ENCODE data around the gene PAQR5. TPM values are rescaled to one million over a fixed set of nuclear protein-coding genes. Genes with fewer than 3 reads are reported as not detected.

Gene PAQR5
- total and polyA plus RNA-seq, 2 donors (not counting 3 experiments of a cell fraction or from before 2014, with no cell fraction given) = 0.08 to 0.09 TPM

DNA sequence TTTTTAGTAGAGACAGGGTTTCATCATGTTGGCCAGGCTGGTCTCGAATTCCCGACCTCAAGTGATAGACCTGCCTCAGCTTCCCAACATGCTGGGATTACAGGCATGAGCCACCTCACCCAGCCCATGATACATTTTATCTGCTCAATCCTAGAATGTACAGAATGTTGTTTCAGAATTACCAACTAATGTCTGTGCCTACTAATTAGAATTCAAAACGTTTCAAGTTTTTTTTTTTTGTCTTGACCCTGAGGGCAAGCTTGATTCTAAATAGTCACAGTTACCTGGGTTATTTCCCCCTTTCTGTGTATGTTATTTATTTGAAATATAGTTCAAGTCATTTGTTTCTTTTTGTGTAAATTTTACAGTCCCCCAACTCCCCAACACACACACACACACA is 110.1 kb downstream of the PAQR5 start:
- H3K9me3 ChIP-seq (replicated peaks; ENCODE audit: control insufficient read depth, insufficient read depth, low read length) = no peaks in the 10 kb centered on the region
- no peak overlapping the region for H3K4me3 ChIP-seq (replicated peaks in 1 of 3; ENCODE audit: insufficient read depth in 1 of 3, low read depth in 1 of 3, low read length in 3 of 3)
- DNase-seq (ENCODE audit: low read depth, low spot score) (no peak), FAIRE-seq (no peak)
- TF ChIP-seq, protein P1, sequence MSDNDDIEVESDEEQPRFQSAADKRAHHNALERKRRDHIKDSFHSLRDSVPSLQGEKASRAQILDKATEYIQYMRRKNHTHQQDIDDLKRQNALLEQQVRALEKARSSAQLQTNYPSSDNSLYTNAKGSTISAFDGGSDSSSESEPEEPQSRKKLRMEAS (IDR thresholded peaks at IDR 0.05; ENCODE audit: insufficient read depth, insufficient read length) = no peak
- TF ChIP-seq EZH2 (IDR thresholded peaks at IDR 0.05; ENCODE audit: borderline replicate concordance, low read depth, low read length, severe bottlenecking) (no peak), POLR2AphosphoS5 (IDR thresholded peaks at IDR 0.05; ENCODE audit: insufficient read depth, low read depth, low read length) (no peak), JUN (IDR thresholded peaks at IDR 0.05; ENCODE audit: borderline replicate concordance, insufficient read depth, insufficient read length, low read depth) (no peak), POLR2A (IDR thresholded peaks at IDR 0.05; ENCODE audit: low read depth, low read length) (no peak), MYC (IDR thresholded peaks at IDR 0.05; ENCODE audit: low read depth, low read length) (no peak), FOS (IDR thresholded peaks at IDR 0.05; ENCODE audit: borderline replicate concordance, insufficient read depth, low read length) (no peak), GATA2 (IDR thresholded peaks at IDR 0.05; ENCODE audit: insufficient read depth, insufficient read length, low read depth, low read length) (no peak)
- TF ChIP-seq, protein P2, sequence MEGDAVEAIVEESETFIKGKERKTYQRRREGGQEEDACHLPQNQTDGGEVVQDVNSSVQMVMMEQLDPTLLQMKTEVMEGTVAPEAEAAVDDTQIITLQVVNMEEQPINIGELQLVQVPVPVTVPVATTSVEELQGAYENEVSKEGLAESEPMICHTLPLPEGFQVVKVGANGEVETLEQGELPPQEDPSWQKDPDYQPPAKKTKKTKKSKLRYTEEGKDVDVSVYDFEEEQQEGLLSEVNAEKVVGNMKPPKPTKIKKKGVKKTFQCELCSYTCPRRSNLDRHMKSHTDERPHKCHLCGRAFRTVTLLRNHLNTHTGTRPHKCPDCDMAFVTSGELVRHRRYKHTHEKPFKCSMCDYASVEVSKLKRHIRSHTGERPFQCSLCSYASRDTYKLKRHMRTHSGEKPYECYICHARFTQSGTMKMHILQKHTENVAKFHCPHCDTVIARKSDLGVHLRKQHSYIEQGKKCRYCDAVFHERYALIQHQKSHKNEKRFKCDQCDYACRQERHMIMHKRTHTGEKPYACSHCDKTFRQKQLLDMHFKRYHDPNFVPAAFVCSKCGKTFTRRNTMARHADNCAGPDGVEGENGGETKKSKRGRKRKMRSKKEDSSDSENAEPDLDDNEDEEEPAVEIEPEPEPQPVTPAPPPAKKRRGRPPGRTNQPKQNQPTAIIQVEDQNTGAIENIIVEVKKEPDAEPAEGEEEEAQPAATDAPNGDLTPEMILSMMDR (IDR thresholded peaks at IDR 0.05; ENCODE audit: extremely low read depth in 1 of 2, insufficient read depth in 1 of 2, low read depth in 1 of 2, low read length in 2 of 2) = no peak
- H3K36me3 ChIP-seq (ENCODE audit: control insufficient read depth in 2 of 2, extremely low read depth in 1 of 2, insufficient read depth in 2 of 2, low read length in 2 of 2) = no peaks in the 10 kb centered on the region
- no peak overlapping the region for H2AFZ ChIP-seq (ENCODE audit: low read depth, low read length)
- CTCF ChIA-PET = interaction anchor here (0.9 kb wide), 1 partner anchor 14 kb away, joined by 3 read pairs; no protein-coding TSS in a partner anchor
- H3K9ac ChIP-seq (replicated peaks; ENCODE audit: extremely low read depth, insufficient read depth, low read length) = no peak overlapping the region
- no TSS peak for BruUV-seq (replicated peaks)
- POLR2A ChIA-PET = no interaction called here
- intact Hi-C loops (cut with micrococcal nuclease) = no loop called here
- H3K27me3 ChIP-seq (ENCODE audit: control insufficient read depth in 2 of 2, insufficient read depth in 2 of 2, low read length in 2 of 2) = no peaks in the 10 kb centered on the region
- dilution Hi-C loops (cut with MboI; ENCODE audit: extremely low pct_ligation_motif_present, low sequenced_read_pairs) = no loop called here
- H3K27ac ChIP-seq (ENCODE audit: insufficient read depth, low read depth, low read length) = no peak overlapping the region
- H4K20me1 ChIP-seq (replicated peaks; ENCODE audit: control insufficient read depth, extremely low read depth, insufficient read depth, low read length) = no peaks in the 10 kb centered on the region
- H3K4me2 ChIP-seq (ENCODE audit: insufficient read depth, low read length) = no peak overlapping the region
- no peaks in the 10 kb centered on the region for H3K79me2 ChIP-seq (ENCODE audit: control insufficient read depth, insufficient read depth, low read length)
- H3K9me1 ChIP-seq (replicated peaks; ENCODE audit: control insufficient read depth, extremely low read depth, insufficient read depth, low read length) = no peaks in the 10 kb centered on the region
- H3K4me1 ChIP-seq (ENCODE audit: control insufficient read depth, extremely low read depth, insufficient read depth, low read length) = peaks cover 3% of the 10 kb centered on the region

Measured in endothelial cell of umbilical vein (primary cell).